Left forelimb (tissue), 1 donor: ENCODE measurements around the gene PNPLA8.
"Not testable (repeated sequence)": the region's sequence is repeated elsewhere in the genome, so short reads cannot be mapped to it uniquely, and the experiment has no call there.

Experiments
- DNase-seq: peaks from one replicate; pipeline ENCODE4 v3.0.0-alpha.2; 2018; ENCODE audit warnings: low spot score

The PNPLA8 gene

DNA sequence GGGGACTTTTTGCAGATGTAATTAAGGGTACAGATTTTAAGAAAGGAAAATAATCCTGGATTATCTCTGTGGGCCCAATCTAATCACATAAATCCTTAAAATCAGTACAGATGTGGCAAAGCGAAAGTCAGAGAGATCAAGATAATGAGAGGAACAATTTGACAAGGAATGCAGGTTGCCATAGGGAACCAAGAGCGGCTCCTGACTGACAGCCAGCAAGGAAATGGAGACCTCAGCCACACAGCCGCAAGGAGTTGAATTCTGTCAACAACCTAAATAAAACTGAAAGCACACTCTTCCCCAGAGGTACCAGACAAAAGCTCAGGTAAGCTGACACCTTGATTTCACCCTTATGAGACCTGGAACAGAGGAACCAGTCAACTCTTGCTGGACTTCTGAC, 3.4 kb upstream of the PNPLA8 start:
- DNase-seq: no peak

GRCh38 chr7:108528183-108528712, 2.3 kb upstream of the PNPLA8 start:
- DNase-seq: no peak

DNA sequence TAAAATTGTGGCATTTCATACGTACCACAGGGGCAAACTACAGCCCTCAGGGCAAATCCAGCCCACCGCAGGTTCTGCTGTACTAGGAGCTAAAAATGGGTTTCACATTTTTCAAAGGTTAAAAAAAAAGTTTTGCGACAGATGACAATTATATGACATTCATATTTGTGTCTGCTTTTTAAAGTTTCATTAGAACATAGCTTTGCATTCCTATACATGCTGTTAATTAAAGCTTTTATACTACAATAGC, 758 bp upstream of the PNPLA8 start:
- no peak for DNase-seq

DNA sequence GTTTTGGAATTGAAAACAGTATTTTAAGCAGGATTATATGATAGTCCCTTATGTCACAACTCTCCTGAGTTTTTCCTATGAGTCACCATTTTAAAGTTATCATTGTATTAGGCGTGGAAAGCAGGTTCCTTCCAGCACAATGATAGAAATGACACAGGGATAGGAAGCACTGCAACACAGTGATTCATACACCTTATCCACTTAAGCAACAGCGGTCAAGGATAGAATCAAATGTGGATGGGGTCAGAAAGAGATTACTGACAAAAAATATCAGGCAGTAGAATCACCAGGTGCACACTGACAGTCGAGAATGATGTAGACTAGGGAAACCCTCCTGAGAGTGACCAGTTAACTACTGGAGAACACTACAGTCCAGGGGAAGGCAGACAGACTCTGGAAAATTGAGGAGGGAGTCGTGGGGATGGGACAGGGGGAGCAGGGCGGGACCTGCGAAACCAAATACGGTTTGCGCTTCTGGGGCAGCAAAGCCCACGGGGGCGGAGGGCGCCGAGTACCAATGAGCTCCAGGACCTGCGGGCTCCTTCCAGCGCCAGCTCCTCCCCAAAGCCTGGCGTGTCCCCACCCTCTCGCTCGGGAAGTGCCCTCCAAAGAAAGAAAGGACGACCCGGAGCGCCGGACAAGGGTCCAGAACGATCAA, 479 bp downstream of the PNPLA8 start:
- DNase-seq: no peak

DNA sequence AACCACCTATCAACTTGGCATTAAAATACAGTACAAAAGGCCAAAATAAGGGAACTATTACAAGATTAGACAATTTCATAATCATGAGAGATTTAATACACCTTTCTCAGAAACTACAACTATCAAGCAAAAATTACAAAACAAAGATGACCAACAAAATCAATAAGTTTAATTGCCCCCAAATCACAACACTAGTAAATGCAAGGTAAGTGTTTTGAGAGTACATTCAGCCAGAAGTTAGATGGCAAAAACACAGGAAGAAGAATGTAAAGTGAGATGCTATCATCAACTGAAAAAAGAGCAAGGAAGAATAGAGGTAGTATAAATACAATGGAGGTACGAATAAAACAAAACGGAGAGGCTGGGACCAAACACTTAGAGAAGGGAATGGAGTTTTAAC, 3.2 kb downstream of the PNPLA8 start:
- no peak for DNase-seq

GRCh38 chr7:108517951-108518350, 8.0 kb downstream of the PNPLA8 start:
- DNase-seq: no peak

GRCh38 chr7:108515630-108516029, 10.3 kb downstream of the PNPLA8 start:
- no peak for DNase-seq

GRCh38 chr7:108515013-108515412, 10.9 kb downstream of the PNPLA8 start:
- no peak for DNase-seq

GRCh38 chr7:108511939-108512338, 14.0 kb downstream of the PNPLA8 start:
- no peak for DNase-seq

- DNase-seq: not testable (repeated sequence)
These were observed 21.4 kb downstream of the PNPLA8 start for GRCh38 chr7:108504576-108504975.

GRCh38 chr7:108503112-108504026, 22.6 kb downstream of the PNPLA8 start:
- no peak for DNase-seq

DNA sequence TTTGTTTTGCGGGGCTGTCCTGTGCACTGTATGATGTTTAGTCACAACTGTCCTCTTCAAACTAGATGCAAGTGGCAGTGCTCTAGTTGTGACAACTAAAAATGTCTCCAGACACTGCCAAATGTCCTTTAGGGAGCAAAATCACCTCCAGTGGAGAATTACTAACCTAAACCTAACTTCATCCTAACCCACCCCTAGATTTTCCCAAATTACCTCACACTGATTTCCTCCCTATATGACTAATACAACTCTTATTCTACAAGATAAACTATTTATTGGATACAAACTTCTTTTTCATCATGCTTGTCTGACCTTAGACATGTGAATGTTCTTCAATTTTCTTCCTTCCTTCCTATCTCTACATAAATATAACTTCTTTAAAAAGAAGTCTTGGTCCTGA, 26.4 kb downstream of the PNPLA8 start:
- DNase-seq: no peak

GRCh38 chr7:108498481-108498880, 27.5 kb downstream of the PNPLA8 start:
- DNase-seq: no peak

DNA sequence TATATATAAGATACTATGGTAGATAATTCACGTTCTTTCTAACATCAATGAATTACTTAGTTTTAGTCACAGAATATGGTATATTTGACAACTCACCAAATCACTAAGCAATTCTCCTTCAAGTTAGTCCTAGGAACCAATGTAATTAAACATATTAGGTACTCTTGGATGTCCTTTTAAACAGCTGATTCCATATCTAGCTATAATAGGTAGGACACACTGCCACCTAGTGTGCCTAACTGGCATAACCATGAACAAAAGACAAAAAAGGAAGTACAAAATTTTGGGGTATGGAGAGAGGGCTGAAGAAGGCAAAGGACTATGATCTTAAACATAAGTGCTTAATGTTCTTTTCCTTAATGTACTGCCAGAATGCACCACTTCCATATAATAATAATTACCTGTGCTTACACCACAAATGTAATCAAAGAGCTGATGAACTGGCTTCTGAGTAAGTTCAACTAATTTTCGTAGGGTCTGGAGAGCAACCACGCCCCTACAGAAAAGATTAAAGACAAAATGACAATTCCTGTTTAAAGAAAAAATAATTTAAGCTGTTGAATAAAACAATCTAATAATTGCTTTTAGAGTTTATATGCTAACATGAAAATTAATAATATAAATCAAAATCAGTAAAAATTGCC, 28.7 kb downstream of the PNPLA8 start:
- DNase-seq: no peak

DNA sequence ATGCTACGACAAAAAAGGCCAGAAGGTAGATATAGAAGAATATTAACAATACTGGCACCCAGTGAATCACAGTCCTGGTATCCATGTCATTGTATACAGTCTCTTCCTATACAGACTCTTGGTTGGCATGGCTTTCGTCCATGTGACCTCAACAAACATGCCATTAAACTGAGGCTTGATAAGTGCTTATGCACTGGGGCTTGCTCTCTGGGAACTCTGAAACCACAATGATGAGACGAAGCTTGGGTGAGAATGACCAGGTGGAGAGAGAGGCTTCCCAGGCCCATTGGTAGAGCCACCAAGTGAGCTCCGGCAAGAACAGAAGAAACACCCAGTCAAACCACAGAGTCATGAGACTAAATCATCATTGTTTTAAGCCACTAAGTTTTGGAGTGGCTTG, 33.2 kb downstream of the PNPLA8 start:
- no peak for DNase-seq

GRCh38 chr7:108488768-108489538, 37.0 kb downstream of the PNPLA8 start:
- no peak for DNase-seq

- DNase-seq: no peak
These were observed 38.3 kb downstream of the PNPLA8 start for GRCh38 chr7:108487646-108488045.

DNA sequence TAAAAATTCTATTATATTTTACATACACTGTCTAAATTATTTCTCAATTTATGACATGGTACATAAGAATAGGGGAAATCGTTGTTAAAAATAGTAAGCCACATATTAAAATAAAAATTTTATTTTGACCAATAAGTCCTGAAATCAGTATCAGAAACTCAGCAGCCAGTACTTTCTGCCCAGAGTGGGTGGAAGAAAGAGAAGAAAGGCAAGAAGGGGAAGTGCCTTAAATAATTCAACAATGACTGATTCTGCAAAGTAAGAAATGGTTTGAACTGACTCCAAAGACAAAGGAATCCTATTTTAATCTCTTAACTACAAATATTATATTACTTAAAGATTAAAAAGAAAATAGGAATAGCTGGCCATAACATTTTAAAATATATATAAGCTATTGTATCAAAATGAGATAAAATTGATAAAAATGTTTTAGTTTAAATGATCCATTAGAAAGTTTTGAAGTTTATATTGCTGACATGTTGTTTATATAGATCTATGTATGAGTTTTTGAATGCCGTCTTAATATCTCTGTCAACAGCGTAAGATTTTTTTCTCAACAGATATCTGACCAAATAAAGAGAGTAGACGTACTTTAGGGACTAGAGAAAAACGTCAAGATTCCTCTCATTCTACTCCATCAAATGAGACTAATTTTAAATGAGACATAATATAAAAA, 39.5 kb downstream of the PNPLA8 start:
- no peak for DNase-seq

GRCh38 chr7:108484137-108484536, 41.8 kb downstream of the PNPLA8 start:
- no peak for DNase-seq

- no peak for DNase-seq
These were observed 45.6 kb downstream of the PNPLA8 start for GRCh38 chr7:108480311-108480710.

DNA sequence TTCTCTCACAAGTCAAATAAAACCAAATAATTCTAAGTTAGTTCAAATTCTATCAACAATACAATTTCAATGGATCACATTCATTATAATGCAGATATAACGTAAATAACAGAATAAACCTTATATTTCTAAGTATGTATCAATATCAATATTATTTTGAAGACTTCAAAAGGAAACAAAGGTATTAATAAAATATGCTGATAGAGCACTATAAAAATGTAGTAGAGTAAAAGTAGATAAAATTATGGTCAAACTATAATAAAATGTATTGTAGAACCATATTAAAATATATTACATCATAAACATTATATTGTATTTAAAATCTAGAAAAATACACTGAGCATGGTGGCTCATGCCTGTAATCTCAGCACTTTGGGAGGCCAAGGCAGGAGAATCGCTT, 46.2 kb downstream of the PNPLA8 start:
- DNase-seq: no peak

- DNase-seq: no peak
These were observed 46.8 kb downstream of the PNPLA8 start for GRCh38 chr7:108479118-108479517.
